Putamen (tissue), 1 donor: ENCODE data around the gene VEZT.
A peak's percentile ranks its signal among the peaks of the same experiment; 100 is the strongest.
"Not testable (repeated sequence)": the region's sequence is repeated elsewhere in the genome, so short reads cannot be mapped to it uniquely, and the experiment has no call there.

Experiments used
- DNase-seq: peaks from one replicate; pipeline ENCODE4 v3.0.0-alpha.2; 2016; ENCODE audit warnings: low spot score

VEZT gene

GRCh38 chr12:95217377-95218149, at the start of gene VEZT, which contains the start of gene FGD6:
Gene VEZT (plus strand): TSS chr12:95217807. CDS start chr12:95217851, 44 bp downstream.
Gene FGD6 (minus strand): TSS chr12:95217467. CDS start chr12:95217240, 227 bp downstream.
- peak; percentile 100 for DNase-seq

GRCh38 chr12:95168746-95169145, 48.9 kb upstream of the VEZT start:
- no peak for DNase-seq

- no peak for DNase-seq
Measured at GRCh38 chr12:95169368-95169767, 48.2 kb upstream of the VEZT start.

GRCh38 chr12:95173392-95174251, 44.0 kb upstream of the VEZT start:
- DNase-seq = no peak

GRCh38 chr12:95177201-95177768, 40.3 kb upstream of the VEZT start:
- no peak for DNase-seq

GRCh38 chr12:95178136-95178535, 39.5 kb upstream of the VEZT start:
- no peak for DNase-seq

GRCh38 chr12:95179011-95179410, 38.6 kb upstream of the VEZT start:
- no peak for DNase-seq

- no peak for DNase-seq
Measured at GRCh38 chr12:95181103-95181502, 36.5 kb upstream of the VEZT start.

GRCh38 chr12:95182868-95183415, 34.7 kb upstream of the VEZT start:
- no peak for DNase-seq

- no peak for DNase-seq
Measured at GRCh38 chr12:95184121-95184520, 33.5 kb upstream of the VEZT start.

- no peak for DNase-seq
Measured at GRCh38 chr12:95185072-95185471, 32.5 kb upstream of the VEZT start.

- DNase-seq = no peak
Measured at GRCh38 chr12:95185854-95186253, 31.8 kb upstream of the VEZT start.

- DNase-seq = no peak
Measured at GRCh38 chr12:95187865-95188415, 29.7 kb upstream of the VEZT start.

GRCh38 chr12:95191060-95191696, 26.4 kb upstream of the VEZT start:
- no peak for DNase-seq

GRCh38 chr12:95192271-95192670, 25.3 kb upstream of the VEZT start:
- no peak for DNase-seq

- DNase-seq = no peak
Measured at GRCh38 chr12:95193139-95193538, 24.5 kb upstream of the VEZT start.

GRCh38 chr12:95195122-95195521, 22.5 kb upstream of the VEZT start:
- DNase-seq = no peak

- not testable (repeated sequence) for DNase-seq
Measured at GRCh38 chr12:95196875-95197569, 20.6 kb upstream of the VEZT start.

GRCh38 chr12:95197636-95198035, 20.0 kb upstream of the VEZT start:
- DNase-seq = no peak

GRCh38 chr12:95198914-95199313, 18.7 kb upstream of the VEZT start:
- no peak for DNase-seq
